HepG2 (cell line): Measurements from ENCODE around the gene YTHDF1. TPM values are rescaled to one million over a fixed set of nuclear protein-coding genes. Genes with fewer than 3 reads are reported as not detected.

Experiments
- MYPOP ChIP-seq: sonication (generic); formaldehyde crosslinking; IDR thresholded peaks from 2 replicates; pipeline ENCODE4 v1.8.1; 2023; ENCODE audit warnings: mild to moderate bottlenecking, moderate library complexity, missing genetic modification reagents
- SOX13 ChIP-seq, 3 experiments: fragments of 450-650 bp in 1 of 3; sonication (generic) in 1 of 3; formaldehyde crosslinking in 1 of 3; IDR thresholded peaks in 2 of 3; conservative IDR thresholded peaks in 1 of 3; 2 replicates each; pipeline versions ENCODE4 v1.5.0 to v1.6.1; 2016 to 2020; ENCODE audit warnings: antibody characterized with exemption in 1 of 3, mild to moderate bottlenecking in 1 of 3, missing compliant biosample characterization in 1 of 3, missing genetic modification reagents in 1 of 3, moderate library complexity in 1 of 3
- SOX6 ChIP-seq, 2 experiments: fragments of 450-650 bp in 1 of 2; sonication (generic) in 1 of 2; formaldehyde crosslinking in 1 of 2; IDR thresholded peaks; 2 replicates each; pipeline versions ENCODE4 v1.4.0 to v1.6.1; 2017 to 2020; ENCODE audit warnings: antibody characterized with exemption in 1 of 2, mild to moderate bottlenecking in 1 of 2, missing genetic modification reagents in 1 of 2
- XRCC5 ChIP-seq: fragments of 200-400 bp; formaldehyde crosslinking; optimal IDR thresholded peaks from 2 replicates; pipeline ENCODE3; 2017; ENCODE audit warnings: mild to moderate bottlenecking, low read length
- ZNF431 ChIP-seq: sonication (generic); formaldehyde crosslinking; IDR thresholded peaks from 2 replicates; pipeline ENCODE4 v1.9.0; 2022; ENCODE audit warnings: missing genetic modification reagents, low read depth, mild to moderate bottlenecking, borderline replicate concordance
- ZNF768 ChIP-seq: sonication (generic); formaldehyde crosslinking; IDR thresholded peaks from 2 replicates; pipeline ENCODE4 v1.4.0; 2020; ENCODE audit warnings: missing genetic modification reagents
- ZNF770 ChIP-seq: sonication (generic); formaldehyde crosslinking; IDR thresholded peaks from 2 replicates; pipeline ENCODE4 v1.5.0; 2020; ENCODE audit warnings: mild to moderate bottlenecking, missing genetic modification reagents
- polyA plus RNA-seq, 8 experiments: library from polyadenylated mRNA; depleted of rRNA in 3 of 8; stranded (reverse) in 7 of 8; unstranded in 1 of 8; fragments of >200 nt; fragmentation: Illumina TruSeq in 4 of 8; extraction: Trizol in 4 of 8; gene quantifications; 2 replicates each; pipeline versions ENCODE4 v1.2.1 to v1.2.3, GENCODE V29; 2011 to 2016; ENCODE audit warnings: low read depth in 4 of 8, missing spikeins in 1 of 8, mixed read lengths in 1 of 8; ENCODE audit not compliant: insufficient read depth in 1 of 8
- total RNA-seq, 5 experiments: library from RNA; depleted of rRNA; stranded (reverse); fragments of >200 nt; fragmentation: Illumina TruSeq; extraction: Trizol; gene quantifications; 2 replicates each; pipeline ENCODE4 v1.2.3, GENCODE V29; 2016; ENCODE audit warnings: low read depth in 1 of 5
- TF ChIP-seq, protein P1 (sequence below): sonication (generic); formaldehyde crosslinking; IDR thresholded peaks from 2 replicates; pipeline ENCODE4 v1.4.0; 2020; ENCODE audit warnings: missing genetic modification reagents, borderline replicate concordance
- TF ChIP-seq, protein P2 (sequence below): sonication (generic); formaldehyde crosslinking; IDR thresholded peaks from 2 replicates; pipeline ENCODE4 v1.4.0; 2020; ENCODE audit warnings: mild to moderate bottlenecking, missing genetic modification reagents

The YTHDF1 gene
- total and polyA plus RNA-seq, 2 of the 13 experiments (the other 11 are each of a cell fraction or from before 2014, with no cell fraction given), result 34.5 to 37.7 TPM

- TF ChIP-seq ZNF770 (CRISPR knock-in tag) (no peak), SOX13 (IDR thresholded peaks at IDR 0.05) (no peak), SOX13 (CRISPR knock-in tag; conservative IDR thresholded peaks at IDR 0.05 in 1 of 2, IDR thresholded peaks at IDR 0.05 in 1 of 2) (peak in 1 of 2 experiments; percentile 71; a peak in 2 of 4 replicates), XRCC5 (peak; percentile 16), SOX6 (IDR thresholded peaks at IDR 0.05) (no peak), SOX6 (CRISPR knock-in tag; IDR thresholded peaks at IDR 0.05) (peak; percentile 55; the same call in 1 of the 2 replicates), ZNF768 (CRISPR knock-in tag) (no peak), ZNF431 (no peak), MYPOP (CRISPR knock-in tag) (no peak)
- TF ChIP-seq, protein P1, sequence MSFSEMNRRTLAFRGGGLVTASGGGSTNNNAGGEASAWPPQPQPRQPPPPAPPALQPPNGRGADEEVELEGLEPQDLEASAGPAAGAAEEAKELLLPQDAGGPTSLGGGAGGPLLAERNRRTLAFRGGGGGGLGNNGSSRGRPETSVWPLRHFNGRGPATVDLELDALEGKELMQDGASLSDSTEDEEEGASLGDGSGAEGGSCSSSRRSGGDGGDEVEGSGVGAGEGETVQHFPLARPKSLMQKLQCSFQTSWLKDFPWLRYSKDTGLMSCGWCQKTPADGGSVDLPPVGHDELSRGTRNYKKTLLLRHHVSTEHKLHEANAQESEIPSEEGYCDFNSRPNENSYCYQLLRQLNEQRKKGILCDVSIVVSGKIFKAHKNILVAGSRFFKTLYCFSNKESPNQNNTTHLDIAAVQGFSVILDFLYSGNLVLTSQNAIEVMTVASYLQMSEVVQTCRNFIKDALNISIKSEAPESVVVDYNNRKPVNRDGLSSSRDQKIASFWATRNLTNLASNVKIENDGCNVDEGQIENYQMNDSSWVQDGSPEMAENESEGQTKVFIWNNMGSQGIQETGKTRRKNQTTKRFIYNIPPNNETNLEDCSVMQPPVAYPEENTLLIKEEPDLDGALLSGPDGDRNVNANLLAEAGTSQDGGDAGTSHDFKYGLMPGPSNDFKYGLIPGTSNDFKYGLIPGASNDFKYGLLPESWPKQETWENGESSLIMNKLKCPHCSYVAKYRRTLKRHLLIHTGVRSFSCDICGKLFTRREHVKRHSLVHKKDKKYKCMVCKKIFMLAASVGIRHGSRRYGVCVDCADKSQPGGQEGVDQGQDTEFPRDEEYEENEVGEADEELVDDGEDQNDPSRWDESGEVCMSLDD (CRISPR knock-in tag), result no peak
- TF ChIP-seq, protein P2, sequence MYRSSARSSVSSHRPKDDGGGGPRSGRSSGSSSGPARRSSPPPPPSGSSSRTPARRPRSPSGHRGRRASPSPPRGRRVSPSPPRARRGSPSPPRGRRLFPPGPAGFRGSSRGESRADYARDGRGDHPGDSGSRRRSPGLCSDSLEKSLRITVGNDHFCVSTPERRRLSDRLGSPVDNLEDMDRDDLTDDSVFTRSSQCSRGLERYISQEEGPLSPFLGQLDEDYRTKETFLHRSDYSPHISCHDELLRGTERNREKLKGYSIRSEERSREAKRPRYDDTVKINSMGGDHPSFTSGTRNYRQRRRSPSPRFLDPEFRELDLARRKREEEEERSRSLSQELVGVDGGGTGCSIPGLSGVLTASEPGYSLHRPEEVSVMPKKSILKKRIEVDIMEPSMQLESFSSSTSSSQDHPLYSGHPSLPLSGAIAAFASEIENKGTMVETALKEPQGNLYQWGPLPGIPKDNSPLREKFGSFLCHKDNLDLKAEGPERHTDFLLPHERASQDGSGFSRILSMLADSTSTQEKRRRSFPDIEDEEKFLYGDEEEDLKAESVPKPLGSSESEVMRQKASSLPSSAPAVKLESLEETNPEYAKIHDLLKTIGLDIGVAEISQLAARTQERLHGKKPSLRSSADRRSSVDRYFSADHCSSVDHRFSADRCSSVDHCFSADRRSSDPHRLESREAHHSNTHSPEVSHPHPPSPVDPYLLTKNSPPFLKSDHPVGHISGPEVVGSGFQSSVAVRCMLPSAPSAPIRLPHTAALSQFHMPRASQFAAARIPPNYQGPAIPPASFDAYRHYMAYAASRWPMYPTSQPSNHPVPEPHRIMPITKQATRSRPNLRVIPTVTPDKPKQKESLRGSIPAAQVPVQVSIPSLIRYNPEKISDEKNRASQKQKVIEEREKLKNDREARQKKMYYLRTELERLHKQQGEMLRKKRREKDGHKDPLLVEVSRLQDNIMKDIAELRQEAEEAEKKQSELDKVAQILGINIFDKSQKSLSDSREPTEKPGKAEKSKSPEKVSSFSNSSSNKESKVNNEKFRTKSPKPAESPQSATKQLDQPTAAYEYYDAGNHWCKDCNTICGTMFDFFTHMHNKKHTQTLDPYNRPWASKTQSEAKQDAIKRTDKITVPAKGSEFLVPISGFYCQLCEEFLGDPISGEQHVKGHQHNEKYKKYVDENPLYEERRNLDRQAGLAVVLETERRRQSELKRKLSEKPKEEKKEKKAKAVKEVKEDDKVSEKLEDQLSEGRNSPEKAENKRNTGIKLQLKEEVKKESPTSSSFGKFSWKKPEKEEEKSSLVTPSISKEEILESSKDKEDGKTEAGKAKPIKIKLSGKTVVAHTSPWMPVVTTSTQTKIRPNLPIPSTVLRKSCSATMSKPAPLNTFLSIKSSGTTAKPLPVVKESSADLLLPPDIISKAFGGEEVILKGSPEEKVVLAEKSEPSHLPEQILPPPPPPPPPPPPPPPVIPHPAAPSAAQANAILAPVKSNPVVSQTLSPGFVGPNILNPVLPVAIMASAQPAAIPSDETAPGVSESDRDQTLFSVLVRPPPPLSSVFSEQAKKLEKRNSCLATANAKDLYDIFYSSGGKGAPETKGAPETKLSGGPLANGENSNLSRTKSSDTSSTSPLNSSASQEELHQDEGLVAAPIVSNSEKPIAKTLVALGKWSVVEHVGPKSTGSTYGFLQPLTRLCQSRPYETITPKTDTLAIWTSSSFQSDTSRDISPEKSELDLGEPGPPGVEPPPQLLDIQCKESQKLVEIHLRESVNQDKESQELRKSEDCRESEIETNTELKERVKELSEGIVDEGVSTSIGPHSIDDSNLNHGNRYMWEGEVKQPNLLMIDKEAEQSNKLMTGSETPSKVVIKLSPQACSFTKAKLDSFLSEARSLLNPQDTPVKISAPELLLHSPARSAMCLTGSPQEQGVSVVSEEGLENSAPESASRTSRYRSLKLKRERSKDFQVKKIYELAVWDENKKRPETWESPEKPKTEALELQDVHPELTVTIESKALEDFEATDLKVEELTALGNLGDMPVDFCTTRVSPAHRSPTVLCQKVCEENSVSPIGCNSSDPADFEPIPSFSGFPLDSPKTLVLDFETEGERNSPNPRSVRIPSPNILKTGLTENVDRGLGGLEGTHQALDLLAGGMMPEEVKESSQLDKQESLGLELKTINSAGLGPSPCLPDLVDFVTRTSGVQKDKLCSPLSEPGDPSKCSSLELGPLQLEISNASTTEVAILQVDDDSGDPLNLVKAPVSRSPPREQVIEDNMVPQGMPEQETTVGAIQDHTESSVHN (CRISPR knock-in tag), result no peak
Measured at GRCh38 chr20:63173552-63174191, 42.3 kb downstream of the YTHDF1 start (continued).
